CD4-positive, alpha-beta T cell (primary cell): ENCODE measurements around the gene ACYP1. TPM values are rescaled to one million over a fixed set of nuclear protein-coding genes. Genes with fewer than 3 reads are reported as not detected.

ENCODE experiments used
- ATAC-seq: fragments of 200-7000 bp; cut with Tn5 transposase; one replicate; pipeline ENCODE4 v1.10.0; 2022; ENCODE audit warnings: mild to moderate bottlenecking; ENCODE audit not compliant: poor library complexity
- CTCF ChIA-PET: fragments of 350-600 bp; sonication (Branson Sonifier 250); formaldehyde crosslinking; loops from one replicate; lab custom pipeline; 2021; ENCODE audit warnings: antibody characterized with exemption, inconsistent platforms; lab: Charles Lee
- POLR2A ChIA-PET: fragments of 350-600 bp; sonication (Branson Sonifier 250); formaldehyde crosslinking; loops from one replicate; lab custom pipeline; 2021; ENCODE audit warnings: antibody characterized with exemption, inconsistent platforms; lab: Charles Lee
- DNase-seq, 14 experiments: peaks; one replicate each; pipeline ENCODE4 v3.0.0-alpha.2; 2013 to 2020; ENCODE audit warnings: mixed read lengths in 2 of 14
- H3K27ac ChIP-seq, 2 donors: one replicate each; pipeline versions ENCODE4 v1.5.1 to v1.7.0; 2013; ENCODE audit warnings: low read length in 2 of 2, low read depth in 1 of 2, mild to moderate bottlenecking in 1 of 2
- H3K27me3 ChIP-seq, 2 experiments: 1 replicate in 1 of 2; 2 replicates in 1 of 2; pipeline versions ENCODE4 v1.6.1 to v1.7.0; 2013; ENCODE audit warnings: low read length in 2 of 2, control low read depth in 1 of 2, mild to moderate bottlenecking in 1 of 2, moderate library complexity in 1 of 2; ENCODE audit not compliant: insufficient read depth in 2 of 2, control insufficient read depth in 1 of 2
- H3K36me3 ChIP-seq: one replicate; pipeline ENCODE4 v1.6.1; 2013; ENCODE audit warnings: low read length, control low read depth; ENCODE audit not compliant: insufficient read depth
- H3K4me1 ChIP-seq: one replicate; pipeline ENCODE4 v1.6.1; 2013; ENCODE audit warnings: low read length, control low read depth; ENCODE audit not compliant: insufficient read depth
- H3K4me3 ChIP-seq: one replicate; pipeline ENCODE4 v1.5.1; 2013; ENCODE audit warnings: mild to moderate bottlenecking, low read length, moderate library complexity
- H3K9me3 ChIP-seq, 2 experiments: 1 replicate in 1 of 2; 2 replicates in 1 of 2; pipeline versions ENCODE4 v1.6.1 to v1.7.0; 2013; ENCODE audit warnings: low read length in 2 of 2, mild to moderate bottlenecking in 2 of 2, control low read depth in 1 of 2, moderate library complexity in 1 of 2; ENCODE audit not compliant: control insufficient read depth in 1 of 2, insufficient read depth in 1 of 2
- H3K27ac Mint-ChIP-seq: one replicate; pipeline ENCODE4 v1.8.0; 2020; ENCODE audit warnings: mixed read lengths
- H3K27me3 Mint-ChIP-seq: one replicate; pipeline ENCODE4 v1.8.0; 2021; ENCODE audit warnings: mixed read lengths
- H3K36me3 Mint-ChIP-seq: one replicate; pipeline ENCODE4 v1.8.0; 2021; ENCODE audit warnings: low read depth, mixed read lengths
- H3K4me1 Mint-ChIP-seq: one replicate; pipeline ENCODE4 v1.8.0; 2021; ENCODE audit warnings: low read depth, mixed read lengths
- H3K4me3 Mint-ChIP-seq: one replicate; pipeline ENCODE4 v1.8.0; 2020; ENCODE audit warnings: mild to moderate bottlenecking, mixed read lengths
- H3K9me3 Mint-ChIP-seq: one replicate; pipeline ENCODE4 v1.8.0; 2020; ENCODE audit warnings: mixed read lengths
- CTCF ChIP-seq: fragments of 200-600 bp; IDR thresholded peaks from one replicate; pipeline ENCODE4 v1.8.0; 2022; ENCODE audit warnings: antibody characterized with exemption, mild to moderate bottlenecking
- intact Hi-C, 2 experiments: fragments of 100-400 bp; cut with DNase I in 1 of 2; cut with micrococcal nuclease in 1 of 2; formaldehyde crosslinking; loops; one replicate each; pipeline versions ENCODE4 v1.15.1 to v1.9.0; 2023 to 2025; cut with DNase I, micrococcal nuclease
- total RNA-seq, 174 experiments: library from RNA in 2 of 174; stranded (reverse) in 2 of 174; gene quantifications; one replicate each; pipeline ENCODE4 v1.2.3 and lab custom pipeline; 2021 to 2026

ACYP1 gene
- total RNA-seq, 2 experiments from 2014 or later, result 7.9 to 9.4 TPM

- no peak for DNase-seq
- Mint-ChIP-seq H3K9me3 (no peaks in the 10 kb centered on the region), H3K4me3 (no peak overlapping the region), H3K27ac (no peak overlapping the region), H3K27me3 (no peaks in the 10 kb centered on the region), H3K36me3 (peaks cover 55% of the 10 kb centered on the region), H3K4me1 (peaks cover 82% of the 10 kb centered on the region)
- no peak overlapping the region for H3K27ac ChIP-seq
- intact Hi-C loops, result no loop called here
- ChIA-PET CTCF (interaction anchor here (1.9 kb wide), 1 partner anchor 187 kb away, joined by 5 read pairs; no protein-coding TSS in a partner anchor), POLR2A (no interaction called here)
- ATAC-seq, result no peak
- H3K27me3 ChIP-seq, result no peaks in the 10 kb centered on the region
- no peak overlapping the region for H3K4me3 ChIP-seq
- peaks cover 17% of the 10 kb centered on the region for H3K4me1 ChIP-seq
- no peaks in the 10 kb centered on the region for H3K36me3 ChIP-seq
- TF ChIP-seq CTCF, result no peak
- H3K9me3 ChIP-seq, result no peaks in the 10 kb centered on the region
Measured at GRCh38 chr14:75048101-75048500, 15.7 kb downstream of the ACYP1 start.

GRCh38 chr14:75047506-75047905 is 16.3 kb downstream of the ACYP1 start:
- no peaks in the 10 kb centered on the region for H3K27me3 Mint-ChIP-seq
- no peak overlapping the region for H3K27ac Mint-ChIP-seq
- no peaks in the 10 kb centered on the region for H3K9me3 Mint-ChIP-seq
- H3K4me1 Mint-ChIP-seq, result peaks cover 83% of the 10 kb centered on the region
- TF ChIP-seq CTCF, result no peak
- no peak for ATAC-seq
- DNase-seq, result no peak
- H3K36me3 Mint-ChIP-seq, result peaks cover 59% of the 10 kb centered on the region
- Histone ChIP-seq H3K36me3 (no peaks in the 10 kb centered on the region), H3K4me3 (no peak overlapping the region), H3K27ac (no peak overlapping the region), H3K9me3 (no peaks in the 10 kb centered on the region), H3K27me3 (no peaks in the 10 kb centered on the region), H3K4me1 (peaks cover 17% of the 10 kb centered on the region)
- CTCF ChIA-PET, result no interaction called here
- H3K4me3 Mint-ChIP-seq, result no peak overlapping the region
- intact Hi-C loops, result loop anchor here in 1 of 2 experiments (2.0 kb wide), 1 partner anchor 43 kb away; no protein-coding TSS in a partner anchor
- POLR2A ChIA-PET, result no interaction called here

GRCh38 chr14:75046899-75047298 is 16.9 kb downstream of the ACYP1 start:
- Histone ChIP-seq H3K27ac (no peak overlapping the region), H3K4me3 (no peak overlapping the region), H3K27me3 (no peaks in the 10 kb centered on the region), H3K4me1 (peaks cover 17% of the 10 kb centered on the region), H3K9me3 (no peaks in the 10 kb centered on the region), H3K36me3 (peaks cover 5% of the 10 kb centered on the region)
- Mint-ChIP-seq H3K27me3 (no peaks in the 10 kb centered on the region), H3K9me3 (no peaks in the 10 kb centered on the region), H3K4me3 (no peak overlapping the region), H3K36me3 (peaks cover 65% of the 10 kb centered on the region), H3K27ac (no peak overlapping the region), H3K4me1 (peaks cover 87% of the 10 kb centered on the region)
- no peak for TF ChIP-seq CTCF
- ChIA-PET CTCF (no interaction called here), POLR2A (no interaction called here)
- ATAC-seq, result no peak
- no peak for DNase-seq
- intact Hi-C loops, result loop anchor here in 1 of 2 experiments (2.0 kb wide), 1 partner anchor 42 kb away; no protein-coding TSS in a partner anchor
